HG02642 (cell line): ENCODE data around the gene TBX3.

ENCODE experiments used
- ATAC-seq: cut with Tn5 transposase; IDR thresholded peaks from one replicate; pipeline ENCODE4 v1.9.1; 2021; ENCODE audit warnings: mild to moderate bottlenecking; ENCODE audit not compliant: unreplicated experiment, poor library complexity

Gene TBX3

GRCh38 chr12:114683709-114684097 lies 272 bp downstream of the TBX3 start:
- no peak for ATAC-seq

DNA sequence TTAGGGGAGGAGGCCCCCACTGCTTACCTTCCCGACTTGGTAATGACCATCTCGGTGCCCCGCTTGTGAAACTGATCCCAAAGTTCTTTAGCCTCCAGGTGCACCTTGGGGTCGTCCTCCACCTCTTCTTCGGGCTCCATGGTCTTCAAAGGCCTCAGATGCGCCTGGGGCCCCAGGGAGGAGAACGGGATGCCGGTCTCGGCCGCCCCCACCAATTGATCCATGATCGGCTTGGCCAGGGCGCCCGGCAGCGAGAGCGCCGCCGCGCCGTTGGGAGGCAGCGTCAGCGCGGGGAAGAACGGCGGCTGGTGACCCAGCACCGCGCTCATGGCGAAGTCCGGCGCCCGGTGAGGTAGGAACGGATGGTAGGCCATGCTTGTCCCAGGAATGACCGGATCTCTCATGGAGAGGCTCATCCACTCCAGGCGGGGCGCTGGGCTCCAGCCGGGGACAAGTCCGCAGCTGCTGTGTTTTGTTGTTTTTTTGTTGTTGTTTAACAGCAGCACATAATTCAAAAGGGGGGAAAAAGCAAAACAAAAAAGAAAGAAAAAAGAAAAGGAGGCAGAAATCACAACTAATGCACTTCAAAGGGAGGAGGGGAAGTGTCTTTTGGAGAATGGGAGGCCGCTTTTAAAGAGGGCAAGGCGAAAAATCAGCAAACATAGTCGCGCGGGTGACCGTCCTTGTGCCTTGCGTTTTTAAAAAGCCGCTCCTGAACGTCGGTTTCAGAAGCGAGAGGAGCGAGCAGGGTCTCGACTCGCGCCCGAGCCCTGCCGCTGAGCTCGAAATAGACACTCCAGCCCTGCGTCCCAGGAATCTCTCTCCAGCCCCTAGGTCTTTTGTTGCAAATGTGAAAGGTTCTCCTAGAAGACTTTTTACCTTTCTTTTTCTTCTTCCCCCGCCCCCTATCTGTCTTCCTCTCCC lies 928 bp downstream of the TBX3 start:
- no peak for ATAC-seq

DNA sequence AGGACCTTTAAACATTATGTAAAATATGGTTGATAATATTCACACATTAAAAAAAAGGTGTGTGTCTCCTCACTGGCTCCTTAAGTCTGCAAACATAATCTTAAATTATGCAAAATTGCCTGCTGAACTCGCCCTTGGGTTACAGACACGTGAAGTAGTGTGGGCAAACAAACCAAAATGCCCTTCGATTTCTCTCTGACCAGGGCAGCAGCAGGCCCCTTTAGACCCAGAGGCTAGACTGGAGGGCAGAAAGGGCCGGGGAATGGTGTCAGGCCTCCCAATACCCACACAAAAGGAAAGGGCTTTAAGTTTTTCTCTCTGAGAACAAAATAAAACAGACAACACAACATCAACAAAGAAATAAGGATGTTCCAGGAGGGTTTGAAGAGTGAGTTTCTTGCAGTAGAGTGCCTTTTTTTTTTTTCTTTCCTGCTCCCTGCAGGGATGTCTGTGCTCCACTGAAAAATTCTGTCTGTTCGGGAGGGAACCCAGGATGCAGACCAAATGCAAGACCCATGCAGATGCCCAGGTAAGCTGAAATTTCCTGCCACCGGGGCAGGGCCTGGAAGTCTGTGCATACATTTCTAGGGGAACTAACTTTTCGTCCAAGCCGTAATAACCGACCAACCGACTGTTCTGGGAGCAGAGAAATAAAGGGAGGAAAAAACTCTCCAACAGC lies 1.7 kb downstream of the TBX3 start:
- no peak for ATAC-seq

DNA sequence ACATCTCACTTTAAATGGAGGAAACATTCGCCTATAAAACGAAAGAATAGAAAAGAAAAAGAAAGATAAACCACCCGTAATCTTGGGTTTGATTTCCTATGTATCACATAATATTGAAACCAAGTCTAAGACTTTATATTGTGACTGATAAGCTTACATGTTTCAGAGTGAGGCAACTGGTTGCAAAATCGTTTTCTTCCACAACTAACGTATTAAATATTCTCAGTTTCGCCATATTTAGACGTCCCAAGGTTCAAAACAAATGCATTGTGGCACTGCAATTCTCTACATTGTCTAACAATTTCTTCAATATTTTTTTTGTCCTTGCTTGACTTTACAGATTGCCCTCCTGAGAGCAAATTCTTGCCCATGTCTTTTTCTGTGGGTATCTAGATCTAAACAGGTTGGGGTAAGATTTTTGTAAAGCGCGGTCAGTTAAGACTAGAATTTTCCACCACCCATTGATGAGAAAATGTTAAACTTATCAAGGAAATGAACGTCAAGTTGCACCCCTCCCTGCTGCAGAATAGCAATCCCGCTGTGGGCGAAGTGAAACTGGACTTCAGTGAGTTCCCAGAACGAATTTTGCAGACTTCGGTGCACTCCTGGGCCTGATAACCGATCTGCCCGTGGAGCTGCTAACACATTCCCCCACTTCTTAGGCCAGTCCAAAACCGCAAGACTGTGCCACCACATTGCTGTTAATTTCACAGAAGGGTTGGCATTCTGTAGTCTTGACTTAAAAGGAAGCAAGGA lies 2.7 kb downstream of the TBX3 start:
- no peak for ATAC-seq

DNA sequence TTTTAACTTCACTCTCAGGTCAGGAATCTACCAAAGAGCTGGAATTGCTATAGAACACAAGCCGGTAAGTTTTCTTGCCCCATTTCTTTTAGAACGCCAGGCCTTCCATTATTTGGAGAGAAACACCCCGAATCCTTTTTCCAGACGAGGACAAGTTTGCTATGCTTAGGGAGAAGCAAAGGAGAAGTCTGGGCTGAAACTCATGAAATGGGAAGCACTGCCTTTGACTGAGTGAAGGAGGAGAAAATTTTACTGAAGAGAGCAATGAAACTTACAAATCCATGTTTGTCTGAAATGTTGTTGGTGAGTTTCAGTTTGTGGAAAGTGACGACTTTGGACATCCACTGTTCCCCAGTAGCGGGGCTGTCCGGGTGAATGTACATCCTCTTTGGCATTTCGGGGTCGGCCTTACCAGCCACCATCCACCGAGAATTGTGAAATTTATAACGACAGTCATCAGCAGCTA lies 3.3 kb downstream of the TBX3 start:
- ATAC-seq: no peak

DNA sequence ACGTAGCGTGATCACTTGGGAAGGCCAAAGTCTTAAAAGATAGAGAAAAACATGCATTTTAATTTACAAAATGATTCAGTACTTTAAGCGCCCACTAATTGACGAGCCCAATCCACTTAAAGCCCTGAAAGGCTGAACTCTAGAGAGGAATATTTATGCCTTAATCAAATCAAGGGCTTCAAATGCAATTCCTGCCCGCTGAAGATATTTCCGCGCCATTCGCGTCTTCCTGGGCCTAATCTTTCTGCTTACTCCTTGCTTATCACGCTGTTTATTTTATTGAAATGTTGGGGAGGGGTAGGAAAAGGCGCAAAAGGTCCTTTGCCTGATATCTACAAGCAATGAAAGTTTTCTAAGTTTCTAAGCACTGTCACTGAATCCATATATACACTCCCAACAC lies 4.0 kb downstream of the TBX3 start:
- ATAC-seq: no peak

DNA sequence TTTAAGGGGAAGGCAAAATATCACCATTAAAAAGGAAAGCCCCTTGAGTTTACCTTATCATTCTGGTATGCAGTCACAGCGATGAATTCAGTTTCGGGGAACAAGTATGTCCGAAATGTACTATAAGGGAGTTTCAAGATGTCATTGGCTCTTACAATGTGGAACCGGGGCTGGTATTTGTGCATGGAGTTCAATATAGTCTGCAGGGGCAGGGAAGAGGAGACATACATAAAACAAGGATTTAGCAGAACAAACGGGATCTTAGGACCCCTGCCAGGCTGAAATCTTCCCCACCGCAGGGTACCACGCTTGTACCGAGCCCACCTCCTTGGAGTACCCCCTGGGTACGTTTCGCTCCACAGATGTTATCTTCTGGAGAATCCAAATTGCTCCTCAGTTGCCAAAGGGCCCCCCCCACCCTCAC lies 4.5 kb downstream of the TBX3 start:
- ATAC-seq: no peak

- ATAC-seq: no peak
Measured at GRCh38 chr12:114678718-114679117, 5.3 kb downstream of the TBX3 start.

GRCh38 chr12:114678028-114678427 lies 5.9 kb downstream of the TBX3 start:
- no peak for ATAC-seq

- ATAC-seq: no peak
Measured at GRCh38 chr12:114676142-114676741, 7.7 kb downstream of the TBX3 start.

GRCh38 chr12:114674251-114675047 lies 9.5 kb downstream of the TBX3 start:
- no peak for ATAC-seq

DNA sequence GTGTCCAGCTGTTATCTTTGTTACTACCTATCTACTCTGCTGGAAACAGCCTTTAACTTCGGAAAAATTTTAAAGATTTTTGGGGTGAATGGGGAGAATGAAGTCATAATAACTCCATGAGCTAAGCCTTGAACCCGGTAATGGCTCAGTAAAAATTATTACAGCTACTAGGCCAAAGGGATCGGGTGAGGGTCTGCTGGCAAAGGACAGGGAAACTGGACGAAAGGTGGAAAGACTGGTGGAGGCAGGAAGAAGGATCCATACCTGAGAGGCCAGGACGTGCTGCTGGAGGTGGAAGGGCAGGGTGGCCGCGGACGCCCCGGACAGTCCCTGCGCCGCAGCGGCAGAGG lies 10.1 kb downstream of the TBX3 start:
- no peak for ATAC-seq

- ATAC-seq: no peak
Measured at GRCh38 chr12:114673169-114673833, 10.7 kb downstream of the TBX3 start.

DNA sequence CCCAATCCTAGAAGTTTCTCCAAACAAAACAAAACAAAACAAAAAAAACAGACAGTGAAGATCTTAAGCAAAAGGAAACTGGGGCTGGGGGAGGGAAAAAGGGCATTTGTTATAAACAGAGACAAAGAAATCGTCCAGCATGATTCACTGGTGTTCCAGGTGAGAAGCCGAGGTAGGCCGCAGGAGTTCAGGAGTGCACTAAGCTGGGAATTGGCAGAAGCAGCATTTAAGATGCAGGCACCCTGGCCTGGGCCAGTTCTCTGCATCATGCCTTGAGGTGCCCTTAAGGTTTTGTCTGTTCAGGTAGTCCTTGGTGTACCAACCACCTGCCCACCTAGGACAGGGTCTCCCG lies 11.2 kb downstream of the TBX3 start:
- no peak for ATAC-seq

DNA sequence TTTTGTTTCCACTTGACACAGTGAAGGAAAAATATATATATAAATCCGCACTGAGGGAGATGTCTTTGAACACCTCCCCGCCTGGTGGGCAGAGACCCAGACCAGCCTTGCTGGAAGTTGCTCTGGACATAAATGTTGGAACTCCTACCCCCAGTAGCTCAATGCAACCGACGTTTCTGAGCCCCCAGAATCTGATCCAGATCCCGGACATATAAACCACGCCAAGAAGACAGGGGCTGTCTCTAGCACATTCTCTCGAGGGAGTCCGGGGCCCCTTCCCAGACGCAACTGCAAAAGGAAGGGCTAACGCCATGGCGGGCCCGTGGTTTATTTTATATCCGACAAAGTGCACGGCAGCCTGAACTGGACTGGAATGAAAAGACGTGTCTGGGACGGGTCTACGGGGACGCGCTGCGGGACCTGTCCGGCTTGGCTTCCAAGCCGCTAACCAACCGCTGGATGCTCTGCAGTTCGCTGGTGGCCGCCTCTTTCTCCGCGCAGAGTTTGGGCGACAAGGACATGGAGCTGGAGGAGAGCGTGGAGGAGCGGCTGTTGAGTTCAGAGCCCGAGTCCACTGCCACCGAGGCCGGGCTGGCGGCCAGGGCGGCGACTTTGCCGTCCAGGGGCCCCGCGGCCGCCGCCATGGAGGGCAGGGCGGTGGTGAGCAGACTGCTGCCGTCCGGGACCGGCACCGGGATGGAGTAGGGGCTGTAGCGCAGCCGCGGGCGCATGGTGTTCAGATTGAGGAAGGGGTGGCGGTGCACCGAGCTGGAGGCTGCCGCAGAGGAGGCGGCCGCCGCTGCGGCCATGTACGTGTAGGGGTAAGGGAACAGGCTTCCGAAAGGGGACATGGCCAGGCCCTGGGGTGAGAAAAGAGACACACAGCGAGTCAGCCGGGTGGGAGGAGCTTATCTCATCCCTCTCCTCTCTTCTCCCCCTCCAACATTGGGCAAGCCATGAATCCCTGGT lies 12.2 kb downstream of the TBX3 start:
- ATAC-seq: no peak

DNA sequence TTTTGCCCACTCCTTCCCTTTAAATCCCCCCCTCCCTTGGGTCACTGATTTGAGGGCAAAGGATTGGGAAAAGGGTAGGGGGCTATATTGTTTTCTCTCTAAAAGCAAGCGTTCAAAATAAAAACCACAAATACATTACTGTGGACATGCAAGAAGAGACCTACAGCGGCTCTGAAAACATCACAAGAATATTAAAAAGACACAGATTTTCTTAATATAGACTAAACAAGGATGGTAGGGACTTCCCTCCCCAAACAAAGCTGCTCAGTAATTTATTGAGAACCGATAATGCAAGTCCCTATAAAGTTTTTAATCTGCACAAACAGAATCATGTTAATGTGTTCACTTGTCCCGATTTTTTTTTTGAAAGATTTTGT lies 12.9 kb downstream of the TBX3 start:
- ATAC-seq: no peak

DNA sequence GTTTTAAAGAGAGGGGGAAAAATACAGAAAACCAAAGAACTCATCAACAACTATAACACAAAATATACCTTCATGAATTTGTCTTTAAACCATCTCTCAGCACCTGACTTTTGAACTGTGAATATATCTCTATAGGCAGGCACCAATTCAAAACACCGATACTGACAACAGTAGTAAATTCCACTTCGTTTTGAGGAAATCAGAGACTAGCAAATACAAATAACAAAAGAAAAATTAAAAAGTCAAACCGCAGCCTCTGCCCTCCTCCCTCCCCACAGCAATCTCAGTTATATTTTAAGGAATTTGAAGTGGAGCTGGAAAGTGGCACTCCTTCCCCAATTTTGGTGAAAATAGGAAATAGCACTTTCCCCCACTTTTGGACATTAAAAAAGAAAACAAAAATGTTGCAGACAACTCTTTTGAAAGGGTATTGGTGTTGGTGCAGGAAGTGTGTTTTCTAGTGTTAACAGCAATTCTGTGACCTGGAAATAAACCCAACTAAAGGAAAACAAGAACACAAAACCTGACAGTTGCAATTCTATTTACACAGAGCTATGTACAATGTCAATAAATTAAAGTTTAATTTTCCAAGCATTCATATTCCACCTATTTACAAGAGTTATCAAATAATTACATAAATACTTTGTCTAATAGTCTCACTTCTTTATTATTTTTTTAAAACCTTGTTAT lies 13.5 kb downstream of the TBX3 start:
- ATAC-seq: no peak
